Daoy (cell line): ENCODE measurements around the gene TBC1D2. TPM values are rescaled to one million over a fixed set of nuclear protein-coding genes. Genes with fewer than 3 reads are reported as not detected.

ENCODE experiments used
- DNase-seq: peaks from one replicate; pipeline ENCODE4 v3.0.0-alpha.2; 2015; ENCODE audit warnings: low read depth
- total RNA-seq: library from RNA; depleted of rRNA; stranded (reverse); fragments of >200 nt; shearing (Covaris generic); gene quantifications from 2 replicates; pipeline ENCODE4 v1.2.3, GENCODE V29; 2014; rRNA removed

TBC1D2 gene
- total RNA-seq, 1 experiment from 2014 or later = 7.9 TPM

DNA sequence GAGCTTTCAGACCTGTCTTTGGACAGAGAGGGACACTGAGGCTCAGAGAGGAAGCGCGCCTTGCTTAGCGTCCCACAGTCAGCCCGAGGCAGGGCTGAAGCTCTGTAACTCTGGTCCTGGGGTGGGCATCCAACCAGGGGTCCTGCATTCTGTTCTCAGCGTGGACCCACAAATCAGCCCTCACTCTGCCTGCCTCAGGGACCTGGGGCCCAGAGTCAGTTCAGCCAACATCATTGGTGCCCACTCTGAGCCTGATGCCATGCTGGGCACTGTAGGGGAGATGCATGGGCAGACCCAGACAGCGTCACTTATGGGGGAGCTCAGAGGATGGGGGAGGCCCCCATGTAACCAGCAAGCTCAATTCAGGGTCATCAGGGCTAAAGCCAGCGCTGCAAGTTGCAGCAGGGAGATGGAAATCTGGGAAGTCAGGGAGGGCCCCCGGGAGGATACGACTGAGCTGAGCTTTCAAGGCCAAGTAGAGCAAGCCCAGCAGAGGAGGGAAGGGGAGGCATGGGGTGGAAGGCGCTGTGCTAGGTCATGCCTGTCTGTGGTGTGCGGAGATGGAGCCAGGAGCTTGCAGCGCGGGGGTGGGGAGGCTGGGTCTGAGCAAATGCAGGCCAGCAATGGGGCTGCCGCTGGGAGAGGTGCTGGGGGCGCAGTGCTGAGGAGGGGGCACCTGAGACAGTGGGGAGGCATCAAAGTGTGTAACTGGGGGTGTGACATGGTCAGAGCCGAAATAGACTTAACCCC, 84.1 kb downstream of the TBC1D2 start:
- no peak for DNase-seq

DNA sequence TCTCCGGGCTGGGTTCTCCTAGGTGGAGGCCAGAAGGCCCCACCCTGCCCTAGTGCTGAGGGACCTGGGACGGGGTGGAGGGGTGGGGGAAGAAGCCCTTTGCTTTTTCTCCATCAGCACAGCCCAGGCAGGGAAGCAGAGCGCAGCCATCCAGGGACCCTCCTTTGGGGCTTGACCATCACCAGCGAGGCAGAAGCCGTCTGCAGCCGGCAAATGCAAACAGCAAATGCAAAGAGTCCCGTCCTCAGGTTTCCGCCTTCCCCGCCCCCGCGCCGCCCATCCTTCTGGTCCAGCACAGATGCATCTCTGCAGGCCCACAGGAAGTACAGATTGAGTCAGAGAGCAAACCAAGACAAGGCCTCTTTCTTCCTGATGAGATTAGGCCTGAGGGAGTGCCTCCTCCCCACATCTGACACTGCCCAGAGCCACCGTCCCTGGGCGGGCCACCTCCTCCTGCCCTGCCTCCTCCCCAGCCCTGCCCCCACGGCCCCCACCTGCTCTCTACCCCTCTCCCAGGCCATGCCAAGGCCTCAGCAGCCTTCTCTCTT, 86.4 kb downstream of the TBC1D2 start:
- DNase-seq = peak; percentile 71

DNA sequence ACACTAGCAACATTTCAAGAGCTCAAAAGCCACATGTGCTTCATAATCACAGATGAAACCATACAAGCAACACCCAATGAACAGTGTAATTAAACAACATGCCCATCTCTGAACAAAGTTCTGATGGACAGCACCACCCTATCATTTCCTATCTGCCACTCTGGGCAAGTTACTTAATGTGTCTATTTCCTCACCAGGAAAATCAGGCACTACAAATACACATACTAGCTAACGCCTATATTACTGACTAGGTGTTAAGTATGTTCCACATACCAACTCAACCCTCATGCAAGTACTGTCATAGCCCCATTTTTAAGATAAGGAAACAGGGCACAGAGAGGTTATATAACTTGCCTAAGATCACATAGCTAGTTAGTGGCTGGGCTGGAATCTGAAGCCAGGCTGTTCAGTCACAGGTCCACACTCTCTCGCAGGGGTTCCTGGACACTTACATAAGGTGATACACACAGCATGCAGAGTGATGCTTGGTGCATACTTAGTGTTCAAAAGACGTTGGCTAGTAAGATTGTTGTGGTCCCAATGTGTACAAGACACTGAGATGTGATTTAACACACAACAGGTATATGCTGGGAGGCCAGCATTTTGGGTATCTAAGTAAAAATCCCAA, 87.2 kb downstream of the TBC1D2 start:
- DNase-seq = no peak

DNA sequence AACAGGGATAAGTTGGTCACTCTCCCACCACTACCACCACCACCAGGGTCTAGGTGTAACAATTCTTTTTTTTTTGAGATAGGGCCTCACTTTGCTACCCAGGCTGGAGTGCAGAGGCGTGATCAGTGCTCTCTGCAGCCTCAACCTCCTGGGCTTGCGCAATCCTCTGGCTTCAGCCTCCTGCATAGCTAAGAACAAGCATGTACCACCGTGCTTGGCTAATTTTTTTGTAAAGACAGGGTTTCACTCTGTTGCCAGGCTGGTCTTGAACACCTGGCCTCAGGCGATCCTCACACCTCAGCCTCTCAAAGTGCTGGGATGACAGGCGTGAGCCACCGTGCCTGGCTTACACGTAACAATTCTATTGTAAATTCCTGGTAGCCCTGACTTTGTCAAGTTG, 90.5 kb downstream of the TBC1D2 start:
- no peak for DNase-seq

DNA sequence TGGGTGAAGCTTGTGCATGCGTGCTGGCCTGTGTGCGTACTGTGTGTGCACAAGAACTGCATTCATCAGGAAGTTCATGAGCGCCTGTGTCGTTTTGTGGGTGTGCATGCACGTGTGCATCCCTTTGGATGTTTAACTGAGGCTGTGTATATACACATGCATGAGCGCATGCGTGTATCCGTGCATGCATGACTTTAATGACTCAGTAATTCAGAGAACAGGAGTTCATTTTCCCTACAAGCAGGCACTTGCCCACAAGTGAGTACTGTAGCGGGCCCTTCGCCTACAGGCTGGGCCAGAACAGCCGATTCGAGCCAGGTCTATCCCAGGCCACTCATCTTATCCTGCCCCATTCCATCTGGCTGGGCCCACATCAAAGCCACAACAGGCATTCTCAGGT, 92.8 kb downstream of the TBC1D2 start:
- DNase-seq = no peak

DNA sequence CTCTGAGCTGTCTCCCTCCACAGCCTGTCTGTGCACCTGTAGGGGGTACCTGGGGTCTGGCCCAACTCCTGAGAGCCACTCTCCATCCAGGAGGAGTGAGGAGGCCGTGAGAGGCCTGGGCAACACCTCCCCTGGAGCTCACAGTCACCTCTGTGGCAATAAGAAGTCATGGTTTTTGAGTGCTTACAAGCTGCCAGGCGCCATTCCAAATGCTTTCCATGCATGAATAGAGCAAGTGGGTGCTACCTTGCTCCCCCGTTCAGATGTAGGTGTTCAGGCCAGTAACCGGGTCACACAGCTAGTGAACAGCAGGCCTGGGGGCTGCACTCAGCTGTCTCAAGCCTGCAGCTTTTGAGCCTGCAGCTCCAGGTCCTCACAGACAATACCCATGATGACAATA, 93.6 kb downstream of the TBC1D2 start:
- no peak for DNase-seq

DNA sequence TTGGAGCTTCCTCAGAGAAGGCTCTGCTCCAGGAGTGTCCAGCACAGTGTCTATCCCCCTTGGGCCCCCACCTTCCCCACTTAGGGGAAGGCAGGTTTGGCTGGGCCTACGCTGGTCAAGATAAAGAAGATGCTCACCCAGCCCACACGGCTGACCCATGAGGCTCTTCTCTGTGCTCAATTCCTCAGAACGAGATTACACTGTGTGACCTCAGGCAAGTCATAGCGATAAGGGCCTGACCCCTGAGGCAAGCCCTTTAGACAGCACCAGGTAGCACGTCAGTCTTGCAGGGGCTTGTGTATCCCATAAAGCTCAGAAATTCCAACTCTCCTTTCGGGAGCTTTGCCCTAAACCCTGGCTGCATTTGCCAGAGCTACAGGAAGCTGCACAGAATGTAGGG, 95.7 kb downstream of the TBC1D2 start:
- DNase-seq = no peak

GRCh38 chr9:98159301-98159700, 96.1 kb downstream of the TBC1D2 start:
- DNase-seq = no peak

DNA sequence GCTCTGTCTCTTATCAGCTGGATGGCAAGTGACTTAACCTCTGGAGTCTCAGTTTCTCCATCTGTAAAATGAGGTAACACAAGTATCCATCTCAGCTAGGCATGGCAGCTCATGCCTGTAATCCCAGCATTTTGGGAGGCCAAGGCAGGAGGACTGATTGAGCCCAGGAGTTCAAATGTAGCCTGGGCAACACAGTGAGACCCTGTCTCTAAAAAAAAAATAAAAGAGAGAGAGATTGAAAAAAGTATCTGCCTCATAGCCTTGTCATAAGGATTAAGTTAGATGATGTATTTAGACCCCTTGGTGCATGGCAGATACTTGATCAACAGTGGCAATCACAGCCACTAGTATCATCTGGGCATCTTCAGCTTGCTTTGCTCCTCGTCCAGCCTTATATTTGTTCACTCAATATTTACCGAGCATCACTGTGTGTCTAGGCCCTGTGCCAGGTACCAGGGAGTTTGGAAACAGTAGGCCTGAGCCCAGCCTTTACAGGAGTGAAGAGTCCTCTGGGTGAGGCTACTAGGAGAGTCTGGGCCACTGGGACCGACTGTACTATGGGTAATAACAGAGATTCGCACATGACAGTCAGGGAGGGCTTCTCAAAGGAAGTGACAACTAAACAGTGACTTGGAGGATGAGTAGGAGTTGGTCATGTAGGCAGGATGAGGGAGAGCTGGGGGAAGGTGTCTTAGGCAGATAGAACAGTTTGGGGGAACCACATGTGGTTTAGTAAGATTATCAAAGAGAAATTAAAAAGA, 97.2 kb downstream of the TBC1D2 start:
- DNase-seq = no peak

DNA sequence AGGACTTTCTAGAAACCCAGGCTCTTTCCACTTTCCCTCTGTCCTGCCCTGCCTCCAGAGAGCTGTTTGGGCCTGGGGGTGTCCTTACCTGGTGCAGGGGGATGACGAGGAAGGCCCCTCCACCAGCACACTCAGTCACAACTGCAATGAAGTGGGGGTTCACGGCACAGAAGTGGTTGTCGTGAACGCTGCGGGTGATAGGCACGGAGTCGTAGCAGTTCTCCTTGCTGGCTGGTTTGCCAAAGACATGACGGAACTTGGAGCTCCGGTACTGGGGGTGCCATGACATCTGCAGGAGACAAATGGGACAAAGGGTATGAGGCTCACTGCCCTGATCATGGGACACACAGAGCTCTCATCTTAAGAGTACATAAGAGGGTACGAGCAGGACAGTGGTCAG, 98.1 kb downstream of the TBC1D2 start:
- no peak for DNase-seq

- no peak for DNase-seq
Observed at GRCh38 chr9:98154678-98155077, 100.8 kb downstream of the TBC1D2 start.

GRCh38 chr9:98152526-98152925, 102.9 kb downstream of the TBC1D2 start:
- DNase-seq = no peak

DNA sequence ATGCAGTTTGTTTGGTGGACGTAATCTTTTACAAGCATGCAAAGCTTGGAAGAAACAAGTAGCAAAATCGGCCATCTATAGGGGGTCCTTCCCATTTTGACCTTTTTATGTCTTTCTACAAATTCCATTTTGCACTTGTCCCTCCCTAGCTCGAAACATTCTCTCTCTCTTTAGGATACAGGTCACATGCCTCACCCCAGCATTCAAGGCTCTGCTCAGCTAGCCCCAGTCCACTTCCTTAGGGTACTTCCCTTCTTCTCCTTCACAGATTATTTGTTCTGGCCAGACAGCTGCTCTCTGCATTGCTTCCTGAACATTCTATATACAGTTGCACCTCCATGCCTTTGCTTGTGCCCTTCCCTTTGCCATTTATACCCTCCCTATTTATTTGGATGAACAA, 104.7 kb downstream of the TBC1D2 start:
- DNase-seq = no peak

- no peak for DNase-seq
Observed at GRCh38 chr9:98150164-98150563, 105.3 kb downstream of the TBC1D2 start.

DNA sequence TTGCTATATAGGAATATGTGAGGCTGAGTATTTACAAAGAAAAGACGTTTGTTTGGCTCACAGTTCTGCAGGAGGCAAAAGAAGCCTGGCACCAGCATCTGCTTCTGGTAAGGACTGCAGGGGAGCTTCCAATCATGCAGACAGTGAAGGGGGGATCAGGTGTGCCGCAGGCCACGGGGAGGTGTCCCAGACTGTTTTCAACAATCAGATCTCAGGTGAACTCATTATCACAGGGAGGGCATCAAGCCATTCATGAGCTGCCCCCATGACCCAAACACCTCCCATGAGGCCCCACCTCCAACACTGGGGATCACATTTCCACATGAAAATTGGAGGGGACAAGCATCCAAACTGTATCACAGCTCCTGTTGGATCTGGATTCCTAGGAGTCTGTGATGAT, 106.0 kb downstream of the TBC1D2 start:
- no peak for DNase-seq

Other genes with a start within 250 kb of the TBC1D2 start
- gene NANS, start 198.9 kb downstream of the TBC1D2 start, total RNA-seq = 47.7 and 48.3 TPM in 2 replicates
- gene TRIM14, start 136.4 kb downstream of the TBC1D2 start, total RNA-seq = 6.6 and 9.2 TPM in 2 replicates
- gene CORO2A, start 63.0 kb downstream of the TBC1D2 start, total RNA-seq = 1.8 and 2.1 TPM in 2 replicates